ENCODE results near the gene DBX2. TPM values are rescaled to one million over a fixed set of nuclear protein-coding genes. Genes with fewer than 3 reads are reported as not detected.

Gene DBX2
- total RNA-seq, 4 donors from 2014 or later: not detected

- Histone ChIP-seq H3K27ac (no peak overlapping the region), H3K4me1 (no peaks in the 10 kb centered on the region), H3K27me3 (no peaks in the 10 kb centered on the region), H3K36me3 (no peaks in the 10 kb centered on the region), H3K9me3 (peaks cover 0 to 14% (median 0%) of the 10 kb centered on the region in 3 donors), H3K4me3 (no peak overlapping the region)
- no CpG with 5 or more reads among the region's 1 CpG for WGBS, 2 donors (ENCODE audit: low coverage in 1 of 2)
- no peak for ATAC-seq
- TF ChIP-seq EP300 (IDR thresholded peaks at IDR 0.05) (no peak), POLR2A (IDR thresholded peaks at IDR 0.05) (no peak), POLR2AphosphoS5 (IDR thresholded peaks at IDR 0.05) (no peak)
- TF ChIP-seq, protein P1, sequence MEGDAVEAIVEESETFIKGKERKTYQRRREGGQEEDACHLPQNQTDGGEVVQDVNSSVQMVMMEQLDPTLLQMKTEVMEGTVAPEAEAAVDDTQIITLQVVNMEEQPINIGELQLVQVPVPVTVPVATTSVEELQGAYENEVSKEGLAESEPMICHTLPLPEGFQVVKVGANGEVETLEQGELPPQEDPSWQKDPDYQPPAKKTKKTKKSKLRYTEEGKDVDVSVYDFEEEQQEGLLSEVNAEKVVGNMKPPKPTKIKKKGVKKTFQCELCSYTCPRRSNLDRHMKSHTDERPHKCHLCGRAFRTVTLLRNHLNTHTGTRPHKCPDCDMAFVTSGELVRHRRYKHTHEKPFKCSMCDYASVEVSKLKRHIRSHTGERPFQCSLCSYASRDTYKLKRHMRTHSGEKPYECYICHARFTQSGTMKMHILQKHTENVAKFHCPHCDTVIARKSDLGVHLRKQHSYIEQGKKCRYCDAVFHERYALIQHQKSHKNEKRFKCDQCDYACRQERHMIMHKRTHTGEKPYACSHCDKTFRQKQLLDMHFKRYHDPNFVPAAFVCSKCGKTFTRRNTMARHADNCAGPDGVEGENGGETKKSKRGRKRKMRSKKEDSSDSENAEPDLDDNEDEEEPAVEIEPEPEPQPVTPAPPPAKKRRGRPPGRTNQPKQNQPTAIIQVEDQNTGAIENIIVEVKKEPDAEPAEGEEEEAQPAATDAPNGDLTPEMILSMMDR (IDR thresholded peaks at IDR 0.05): no peak
Measured at GRCh38 chr12:44968965-44969364, 81.9 kb downstream of the DBX2 start.

Other genes with a start within 250 kb of the DBX2 start
- gene NELL2, start 174.8 kb downstream of the DBX2 start, total RNA-seq: 10 to 100 TPM in 1 of 4 donors, 1 to 10 TPM in 1, under 1 TPM in 1, not detected in 1; 0.12 to 42.0 (median 2.0) TPM
- gene ANO6, start 165.0 kb upstream of the DBX2 start, total RNA-seq: 100 to 1,000 TPM; 117 to 224 (median 170) TPM